T-helper 2 cell (primary cell): ENCODE results near the gene IL13RA2.

Experiments
- DNase-seq, 5 experiments: peaks; one replicate each; pipeline versions ENCODE4 v3.0.0 to v3.0.0-alpha.2; 2012 to 2022
- total RNA-seq, 2 donors: gene quantifications; one replicate each; lab custom pipeline; 2026; lab: John Stamatoyannopoulos, UW

IL13RA2 gene, protein sequence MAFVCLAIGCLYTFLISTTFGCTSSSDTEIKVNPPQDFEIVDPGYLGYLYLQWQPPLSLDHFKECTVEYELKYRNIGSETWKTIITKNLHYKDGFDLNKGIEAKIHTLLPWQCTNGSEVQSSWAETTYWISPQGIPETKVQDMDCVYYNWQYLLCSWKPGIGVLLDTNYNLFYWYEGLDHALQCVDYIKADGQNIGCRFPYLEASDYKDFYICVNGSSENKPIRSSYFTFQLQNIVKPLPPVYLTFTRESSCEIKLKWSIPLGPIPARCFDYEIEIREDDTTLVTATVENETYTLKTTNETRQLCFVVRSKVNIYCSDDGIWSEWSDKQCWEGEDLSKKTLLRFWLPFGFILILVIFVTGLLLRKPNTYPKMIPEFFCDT
- 0 reads per million in 2 donors for total RNA-seq

DNA sequence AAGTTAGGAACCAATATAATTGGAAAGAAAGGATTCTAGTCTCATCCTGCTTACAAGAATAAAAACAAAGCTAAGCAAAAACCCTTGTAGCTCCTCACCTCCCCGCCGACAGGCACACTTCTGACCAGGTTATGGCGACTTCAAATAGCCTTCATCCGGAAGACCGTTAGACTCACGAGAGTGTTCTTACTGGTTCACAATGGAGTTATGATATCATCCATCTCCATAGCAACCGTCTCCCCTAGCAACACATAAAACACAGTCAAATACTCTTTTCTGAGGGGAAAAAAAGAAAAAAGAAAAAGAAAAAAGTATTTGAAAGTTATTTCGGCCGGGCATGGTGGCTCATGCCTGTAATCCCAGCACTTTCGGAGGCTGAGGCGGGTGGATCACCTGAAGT, at the start of gene IL13RA2:
TSS of gene IL13RA2 (minus strand) at position 162 of the 400 bp plus-strand sequence. CDS start 347 bp downstream, outside the sequence.
- no peak for DNase-seq

DNA sequence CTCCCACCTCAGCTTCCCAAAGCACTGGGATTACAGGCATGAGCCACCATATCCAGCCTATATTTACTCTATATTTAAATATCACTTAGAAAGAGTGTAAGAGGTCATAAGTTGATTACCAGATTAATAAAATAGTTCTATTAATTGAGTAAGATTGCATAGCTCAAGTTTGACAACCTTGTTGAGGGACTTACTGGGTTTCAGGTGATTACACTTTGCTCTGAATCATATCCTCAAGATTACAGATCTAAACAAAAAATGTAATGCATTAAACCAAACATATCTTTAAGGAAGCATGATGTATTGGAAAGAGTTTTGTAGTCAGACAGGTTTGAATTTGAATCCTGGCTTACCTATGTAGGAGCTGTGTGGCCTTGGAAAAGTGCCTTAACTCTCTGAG, 47.9 kb upstream of the IL13RA2 start:
- DNase-seq, result no peak

DNA sequence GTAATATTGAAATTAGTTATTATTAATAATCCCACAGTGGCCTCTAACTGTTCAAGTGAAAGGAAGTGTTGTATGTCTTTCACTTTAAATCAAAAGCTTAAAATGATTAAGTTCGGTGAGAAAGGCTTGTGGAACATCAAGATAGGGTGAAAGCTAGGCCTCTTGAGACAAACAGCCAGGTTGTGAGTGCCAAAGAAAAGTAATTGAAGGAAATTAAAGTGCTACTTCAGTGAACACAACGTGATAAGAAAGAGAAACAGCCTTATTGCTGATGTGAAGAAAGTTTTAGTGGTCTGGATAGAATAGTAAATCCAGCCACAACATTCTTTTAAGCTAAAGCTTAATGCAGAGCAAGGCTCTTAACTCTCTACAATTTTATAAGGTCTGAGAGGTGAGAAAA, 42.6 kb upstream of the IL13RA2 start:
- no peak for DNase-seq

DNA sequence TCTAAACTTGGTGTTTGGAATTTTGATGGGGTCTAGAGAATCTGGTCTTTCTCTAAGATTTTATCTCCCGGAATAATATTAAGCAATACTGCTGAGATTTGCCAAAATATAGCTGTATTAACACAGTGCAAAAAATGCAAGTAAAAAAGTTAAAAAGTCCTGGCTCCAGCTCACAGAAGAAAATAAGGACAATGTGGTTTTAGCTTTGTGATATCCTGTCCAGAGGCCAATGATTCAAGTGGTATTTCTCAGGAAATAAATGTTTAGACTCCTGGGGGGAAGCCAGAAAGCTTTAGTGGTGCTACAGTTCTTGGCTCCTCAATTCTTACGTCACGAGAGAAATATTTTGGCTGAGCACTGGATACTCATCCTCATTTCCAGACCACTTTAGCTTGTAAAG, 40.9 kb upstream of the IL13RA2 start:
- no peak for DNase-seq

DNA sequence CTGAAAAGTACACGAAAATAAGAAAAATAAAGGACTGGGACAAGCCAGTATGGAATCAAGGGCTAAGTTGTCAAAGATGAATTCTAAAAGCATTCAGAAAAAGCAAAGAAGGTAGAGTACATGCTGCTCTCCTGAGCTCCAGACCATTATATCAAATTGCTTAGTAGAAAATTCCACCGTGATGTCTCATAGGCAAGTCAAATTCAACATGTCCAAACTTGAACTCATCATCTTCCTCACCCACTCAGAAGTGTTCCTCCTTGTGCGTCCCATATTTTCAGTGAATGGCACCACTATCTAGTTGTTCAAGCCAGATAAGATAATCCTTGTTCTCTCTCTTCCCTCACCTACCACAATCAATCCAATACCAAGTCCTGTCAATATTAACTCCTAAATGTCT, 37.5 kb upstream of the IL13RA2 start:
- DNase-seq, result no peak

DNA sequence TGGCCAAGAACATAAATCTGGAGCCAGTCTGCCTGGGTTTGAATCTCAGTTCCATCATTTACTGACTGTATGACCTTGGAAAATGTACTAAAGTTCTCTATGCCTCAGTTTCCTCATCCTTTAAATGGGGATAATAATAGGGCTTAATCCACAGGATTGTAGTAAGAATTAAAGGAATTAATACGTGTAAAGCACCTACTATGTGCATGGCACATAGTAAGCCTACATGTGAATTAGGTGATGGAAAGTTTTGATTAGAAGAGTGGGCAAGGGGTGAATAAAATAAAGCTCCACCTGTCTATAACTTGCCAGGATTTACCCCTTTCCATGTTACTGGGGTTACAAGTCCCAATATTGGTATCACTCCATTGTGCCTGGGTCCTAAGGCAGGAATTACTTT, 35.8 kb upstream of the IL13RA2 start:
- DNase-seq, result no peak

DNA sequence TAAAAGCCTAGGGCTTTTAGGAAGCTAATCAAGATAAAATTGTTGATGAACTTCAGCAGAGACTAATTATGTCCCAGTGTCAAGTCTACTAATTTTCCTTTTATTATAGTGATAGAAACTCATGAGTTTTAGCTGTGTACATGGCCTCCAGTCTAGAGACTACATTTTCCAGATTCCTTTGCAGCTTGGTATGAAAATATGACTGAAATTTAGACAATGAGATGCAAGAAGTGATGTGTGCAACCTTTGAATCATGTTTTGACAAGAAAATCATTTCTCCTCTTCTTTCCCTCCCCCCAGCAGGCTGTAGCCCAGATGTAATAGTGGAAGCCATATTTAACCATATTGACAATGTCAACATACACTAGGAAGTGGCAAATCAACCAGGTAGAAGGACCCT, 30.3 kb upstream of the IL13RA2 start:
- DNase-seq, result no peak

DNA sequence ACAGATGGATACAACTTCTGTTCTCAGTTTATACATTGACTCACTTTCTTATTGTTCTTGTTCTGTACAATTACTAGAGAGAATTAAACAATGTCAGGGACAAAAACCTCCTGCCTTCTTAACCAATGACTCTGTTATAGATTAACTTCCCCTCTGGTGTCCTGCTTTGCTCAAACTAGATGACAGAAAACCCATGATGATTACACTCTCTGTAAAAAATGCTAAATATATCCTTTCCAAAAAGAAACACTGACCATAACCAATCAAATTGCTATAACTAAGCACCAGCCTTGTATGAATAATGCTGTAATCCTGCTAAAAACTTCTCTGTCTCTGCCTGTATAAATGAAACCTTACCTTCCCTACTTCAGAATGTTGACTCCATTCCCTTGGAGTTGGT, 29.8 kb upstream of the IL13RA2 start:
- DNase-seq, result no peak

DNA sequence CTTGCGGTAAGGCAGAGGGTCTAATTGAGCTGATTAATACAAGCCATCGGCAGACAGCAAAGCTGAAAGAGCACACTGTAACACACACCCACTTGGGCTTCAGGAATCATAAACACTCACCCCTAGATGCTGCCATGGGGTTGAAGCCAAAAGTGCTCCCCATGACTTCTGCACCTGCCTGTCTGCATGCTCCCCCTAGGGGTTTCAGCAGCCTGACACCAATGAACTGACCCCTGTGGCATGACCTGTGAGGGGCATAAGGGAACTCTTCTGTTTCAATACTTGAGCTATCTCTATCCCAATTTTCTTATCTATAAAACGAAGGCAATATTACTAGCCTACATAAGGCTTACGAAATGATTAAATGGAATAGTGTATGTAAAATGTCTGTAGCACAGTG, 23.0 kb upstream of the IL13RA2 start:
- DNase-seq, result no peak

DNA sequence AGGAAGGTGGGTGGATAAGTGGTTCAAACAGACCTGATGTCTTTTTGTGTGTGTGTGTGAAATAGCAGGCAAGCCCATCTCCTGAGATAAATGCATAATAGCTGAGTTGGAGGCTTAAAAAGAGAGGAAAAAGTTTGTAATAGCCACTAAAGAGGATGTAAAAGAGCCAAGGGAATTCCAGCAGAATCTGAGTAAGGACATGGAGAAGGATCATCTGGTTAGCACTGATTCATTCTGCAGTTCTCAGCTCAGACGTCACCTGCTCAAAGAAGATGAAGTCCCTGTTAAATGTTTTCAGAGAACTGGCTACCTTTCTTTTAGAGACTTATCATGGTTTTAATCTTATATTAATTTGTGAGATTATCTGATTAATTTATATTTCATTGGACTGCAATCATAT, 21.0 kb upstream of the IL13RA2 start:
- DNase-seq, result no peak

DNA sequence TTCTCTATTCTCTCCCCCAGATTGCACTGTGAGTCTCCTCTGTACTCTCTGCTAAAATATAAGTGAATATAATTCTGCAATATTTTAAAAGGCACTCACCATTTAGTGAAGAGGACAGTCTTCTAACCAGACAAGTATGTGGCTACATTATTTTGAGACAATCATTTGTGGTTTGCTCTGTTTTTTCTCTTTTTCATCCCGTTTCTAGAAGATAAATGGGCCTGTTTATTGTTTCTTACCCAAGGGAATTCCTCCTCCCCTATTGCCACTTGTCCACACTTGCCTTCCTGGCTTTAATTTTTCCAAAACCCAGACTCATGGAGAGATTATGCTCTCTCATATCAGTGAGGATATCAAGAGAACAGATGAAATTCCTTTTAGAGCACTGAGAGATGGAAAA, 18.6 kb upstream of the IL13RA2 start:
- no peak for DNase-seq

DNA sequence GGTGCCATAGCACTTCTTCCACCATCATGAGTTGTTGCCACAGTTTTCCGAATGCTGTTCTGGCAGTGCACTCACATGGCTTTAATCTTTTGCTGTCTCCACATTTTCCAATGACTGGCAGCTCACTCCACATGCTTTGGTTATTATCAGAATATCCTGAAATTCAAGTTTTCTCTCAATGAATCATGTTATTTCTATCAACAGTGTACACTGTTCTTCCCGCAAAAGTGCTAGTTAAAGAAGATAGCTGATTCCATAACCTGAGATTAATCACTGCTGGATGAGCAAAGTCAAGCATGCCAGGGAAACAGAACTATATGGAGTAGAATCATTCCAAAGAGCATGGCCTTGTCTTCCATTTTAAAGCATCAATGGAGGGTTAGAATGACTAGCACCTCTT, 14.6 kb upstream of the IL13RA2 start:
- DNase-seq, result no peak

DNA sequence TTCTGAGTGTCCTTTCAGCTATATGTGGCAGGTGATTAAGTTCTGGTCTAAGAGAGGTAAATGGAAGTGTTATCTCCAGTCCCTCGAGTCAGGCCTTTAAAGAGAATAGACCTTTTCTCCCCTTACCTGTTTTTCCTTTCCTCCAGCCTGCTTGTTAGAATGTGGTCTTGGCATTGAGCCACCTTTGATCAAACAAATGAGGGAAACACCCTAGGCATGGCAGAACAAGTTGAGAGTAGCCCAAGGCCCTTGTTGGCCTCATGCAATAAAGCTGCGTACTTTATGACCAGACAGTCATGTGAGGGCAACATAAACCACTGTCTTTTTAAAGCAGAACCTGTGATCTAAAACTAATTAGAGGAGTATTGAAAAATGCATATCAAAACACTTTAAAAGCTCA, 13.2 kb upstream of the IL13RA2 start:
- no peak for DNase-seq

DNA sequence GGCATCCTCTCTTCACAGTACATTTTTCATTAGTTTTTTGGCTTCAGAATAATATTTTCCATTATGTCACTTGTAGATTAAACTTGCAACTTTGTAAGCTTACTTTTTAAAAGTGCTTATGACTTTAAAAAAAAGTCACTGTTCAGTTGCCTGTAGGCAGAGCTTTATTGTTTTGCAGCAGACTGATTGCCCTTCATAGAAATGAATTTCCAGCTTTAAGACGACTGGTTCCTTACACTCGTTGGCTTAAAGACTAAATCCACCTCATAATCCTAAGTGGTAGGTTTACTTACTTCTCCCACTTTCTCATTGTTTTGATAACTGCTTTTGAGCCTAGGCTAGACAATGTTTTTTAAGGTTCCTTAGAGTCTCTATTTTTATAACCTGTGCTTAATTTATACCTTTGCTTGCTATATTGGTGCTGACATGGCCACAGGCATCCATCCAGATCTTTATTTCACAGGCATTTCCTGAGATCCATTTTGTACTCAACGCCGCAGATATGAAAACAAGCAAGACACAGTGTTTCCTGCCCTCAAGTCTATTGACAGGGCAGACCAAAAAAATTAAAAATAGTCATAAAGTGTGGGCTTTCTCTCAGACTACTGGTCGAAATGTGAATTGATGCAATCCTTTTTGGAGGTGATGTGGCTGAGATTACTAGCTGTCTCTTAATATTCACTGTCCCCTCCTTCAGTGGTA, 12.6 kb upstream of the IL13RA2 start:
- DNase-seq, result no peak

DNA sequence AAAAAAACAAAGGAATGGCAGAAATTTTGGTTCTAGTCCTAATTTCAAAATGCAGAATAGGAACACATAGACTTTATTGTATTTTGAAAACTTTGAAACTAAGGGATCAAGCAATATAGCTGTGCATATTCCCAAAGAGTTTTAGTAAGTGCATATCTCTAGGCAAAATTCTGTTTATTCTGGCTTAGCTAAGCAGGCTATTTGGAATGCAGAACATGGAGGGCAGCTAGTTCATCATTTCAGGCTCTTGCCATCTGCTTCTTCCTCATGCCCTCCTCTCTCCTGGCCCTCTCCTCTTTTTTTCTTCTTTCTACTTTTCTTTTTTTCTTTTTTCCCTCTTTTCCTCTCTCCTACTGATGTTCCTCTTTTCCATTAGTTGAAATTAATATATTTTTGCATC, 12.0 kb upstream of the IL13RA2 start:
- DNase-seq, result no peak

DNA sequence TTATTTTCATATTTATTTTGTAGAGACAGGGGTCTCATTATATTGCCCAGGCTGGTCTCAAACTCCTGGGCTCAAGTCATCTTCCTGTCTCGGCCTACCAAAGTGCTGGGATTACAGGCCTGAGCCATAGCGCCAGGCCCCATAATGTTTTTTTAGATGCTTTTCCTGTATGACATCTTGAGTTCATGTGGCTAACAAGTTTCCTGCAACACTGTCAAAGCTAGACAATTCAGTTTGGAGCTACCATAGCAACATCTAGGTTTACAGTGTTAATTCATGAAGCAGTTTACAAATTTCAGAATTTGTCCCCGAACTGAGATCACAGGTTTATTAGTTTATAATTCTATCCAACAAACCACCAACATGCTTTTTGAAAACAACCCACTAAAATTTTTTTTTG, 6.4 kb upstream of the IL13RA2 start:
- DNase-seq, result no peak

DNA sequence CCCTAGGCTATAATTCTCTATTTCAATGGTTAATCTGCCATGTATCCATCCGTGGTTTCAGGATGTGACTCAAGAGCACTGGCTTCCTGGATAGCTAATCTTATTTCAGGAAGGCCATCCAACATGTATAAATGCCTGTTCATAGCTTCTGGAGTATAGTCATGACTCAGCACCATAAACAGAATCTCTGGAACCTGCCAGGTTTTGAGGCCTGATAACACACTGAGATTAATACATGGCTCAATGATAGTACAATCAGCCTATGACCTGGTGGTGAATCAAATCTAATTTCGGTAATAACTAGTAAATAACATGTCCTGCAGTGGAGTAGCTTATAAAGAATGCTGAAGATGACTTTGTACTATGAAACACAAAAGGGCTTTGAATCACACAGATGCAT, 5.7 kb upstream of the IL13RA2 start:
- no peak for DNase-seq

DNA sequence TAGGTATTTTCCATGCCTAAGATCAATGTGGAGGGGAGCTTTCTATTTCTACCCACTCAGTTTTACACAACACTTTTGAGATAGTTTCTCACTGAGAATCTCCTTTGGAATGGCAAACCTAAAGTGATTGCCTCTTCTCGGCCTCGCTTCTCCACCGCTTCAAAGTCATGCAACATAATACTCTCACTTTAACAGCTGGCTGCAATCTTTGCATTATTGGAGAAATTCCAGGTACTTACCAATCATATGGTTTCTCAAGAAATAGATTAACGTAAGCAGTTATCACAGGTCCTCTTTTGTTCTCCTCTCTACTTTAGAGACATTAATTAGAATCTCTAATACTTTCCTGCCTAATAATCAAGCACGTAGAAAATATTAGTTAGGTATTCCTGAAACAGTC, 3.7 kb upstream of the IL13RA2 start:
- DNase-seq, result no peak

DNA sequence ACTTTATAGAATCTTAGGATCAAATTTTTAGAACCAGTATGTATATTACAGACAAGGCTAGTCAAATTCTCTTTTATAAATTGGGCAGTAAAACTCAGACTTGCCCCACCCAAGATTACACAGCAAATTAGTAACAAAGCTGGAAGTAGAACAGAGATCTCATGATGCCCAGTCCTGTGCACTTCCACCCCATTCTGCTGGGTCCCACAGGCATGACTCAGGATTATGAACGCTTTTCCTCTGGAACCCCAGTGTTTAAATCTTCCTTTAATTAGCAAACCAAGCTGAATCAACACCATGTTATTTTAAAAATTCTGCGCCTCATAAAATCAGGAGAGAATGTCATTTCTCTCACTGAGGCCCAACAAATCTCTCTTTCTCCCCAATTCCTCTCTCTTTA, 1.5 kb upstream of the IL13RA2 start:
- DNase-seq, result no peak

DNA sequence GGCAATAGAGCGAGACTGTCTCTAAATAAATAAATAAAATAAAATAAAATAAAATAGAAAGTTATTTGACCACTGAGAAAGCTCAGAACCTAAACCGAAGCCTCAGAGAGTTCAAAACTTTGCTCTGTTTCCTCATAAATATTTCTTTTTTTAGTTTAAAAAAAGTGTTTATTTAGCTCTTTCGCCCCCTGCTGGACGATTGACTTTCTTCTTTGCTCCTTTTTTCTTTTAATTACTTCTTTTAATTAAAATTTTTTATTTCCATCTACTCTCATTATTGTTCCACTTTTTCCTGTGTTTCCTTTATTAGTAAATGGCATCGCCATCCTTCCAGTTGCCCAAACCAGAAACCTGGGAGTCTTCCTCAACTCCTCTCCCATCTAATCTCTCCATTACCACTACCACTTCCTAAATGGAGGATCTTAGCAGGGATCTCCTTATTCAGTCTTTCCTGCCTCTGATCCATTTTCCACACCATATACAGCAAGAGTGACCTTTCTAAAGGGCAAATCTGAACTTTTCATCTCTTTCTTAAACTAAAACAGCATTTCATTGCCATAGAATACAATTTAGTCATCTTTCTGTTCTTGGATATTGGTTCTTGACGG, 728 bp upstream of the IL13RA2 start:
- DNase-seq, result no peak

DNA sequence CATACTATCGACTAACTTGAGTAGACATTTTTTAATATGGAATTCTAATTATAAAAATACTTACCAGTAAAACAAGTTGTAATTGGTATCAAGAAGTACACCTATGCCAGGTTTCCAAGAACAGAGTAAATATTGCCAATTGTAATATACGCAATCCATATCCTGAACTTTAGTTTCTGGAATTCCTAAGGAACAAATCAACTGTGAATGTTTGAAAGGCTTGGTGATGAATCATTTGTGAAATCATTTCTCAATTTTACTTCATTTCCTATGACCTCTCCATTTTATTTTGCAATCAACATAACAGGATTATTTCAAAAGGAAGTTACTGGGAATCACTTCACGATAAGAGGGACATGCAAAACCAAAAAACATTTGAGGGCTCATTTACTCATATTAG, 3.7 kb downstream of the IL13RA2 start:
- DNase-seq, result no peak

DNA sequence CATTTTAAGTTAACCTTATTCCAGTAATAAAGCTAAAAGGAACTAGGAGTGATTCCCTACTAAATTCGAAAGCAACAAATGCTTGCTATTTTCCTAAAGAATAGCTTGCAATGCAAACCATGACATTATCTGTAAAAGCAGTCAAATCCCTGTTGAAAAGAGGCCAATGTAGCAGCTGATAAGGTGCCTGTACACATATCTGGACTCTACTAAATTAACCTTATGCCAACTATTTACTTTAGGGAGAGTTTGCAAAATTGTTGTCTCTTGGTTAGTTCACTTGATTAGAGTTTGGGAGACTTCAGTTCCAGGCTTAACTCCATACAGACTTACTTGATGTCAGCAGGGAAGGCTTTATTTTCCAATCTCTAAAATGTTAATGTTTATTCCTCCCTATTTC, 6.0 kb downstream of the IL13RA2 start:
- DNase-seq, result no peak

DNA sequence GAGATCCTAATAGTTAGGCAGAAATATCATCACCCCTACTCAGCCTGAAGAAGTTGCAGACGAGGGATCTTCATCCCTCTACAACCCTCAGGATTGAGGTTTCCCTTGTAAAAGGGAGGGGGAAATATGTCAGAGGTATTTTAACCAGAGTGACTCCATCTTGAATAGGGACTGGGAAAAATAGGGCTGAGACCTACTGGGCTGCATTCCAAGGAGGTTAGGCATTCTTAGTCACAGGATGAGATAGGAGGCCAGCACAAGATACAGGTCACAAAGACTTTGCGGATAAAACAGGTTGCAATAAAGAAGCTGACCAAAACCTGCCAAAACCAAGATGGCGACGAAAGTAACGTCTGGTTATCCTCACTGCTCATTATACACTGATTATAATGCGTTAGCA, 17.5 kb downstream of the IL13RA2 start:
- DNase-seq, result no peak

DNA sequence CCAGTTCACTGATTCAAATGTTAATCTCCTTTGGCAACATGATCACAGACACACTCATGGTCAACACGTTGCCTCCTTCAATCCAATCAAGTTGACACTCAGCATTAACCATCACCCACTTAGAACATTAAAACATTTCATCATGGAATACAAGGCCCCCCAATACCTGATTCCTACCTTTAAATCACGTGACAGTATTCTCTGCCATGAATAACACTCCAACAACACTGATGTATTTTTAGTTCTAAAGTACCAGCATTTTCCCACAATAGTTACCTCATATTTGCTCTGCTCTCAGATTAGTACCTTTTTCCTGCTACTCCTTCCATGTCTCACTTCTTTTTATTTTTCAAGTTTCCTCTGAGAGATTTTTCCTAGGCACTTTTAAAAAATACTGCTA, 19.6 kb downstream of the IL13RA2 start:
- no peak for DNase-seq
